Measurements from ENCODE around the gene NAALADL2.

The NAALADL2 gene

GRCh38 chr3:175619369-175619768, 760.2 kb downstream of the NAALADL2 start:
- no peak for DNase-seq

DNA sequence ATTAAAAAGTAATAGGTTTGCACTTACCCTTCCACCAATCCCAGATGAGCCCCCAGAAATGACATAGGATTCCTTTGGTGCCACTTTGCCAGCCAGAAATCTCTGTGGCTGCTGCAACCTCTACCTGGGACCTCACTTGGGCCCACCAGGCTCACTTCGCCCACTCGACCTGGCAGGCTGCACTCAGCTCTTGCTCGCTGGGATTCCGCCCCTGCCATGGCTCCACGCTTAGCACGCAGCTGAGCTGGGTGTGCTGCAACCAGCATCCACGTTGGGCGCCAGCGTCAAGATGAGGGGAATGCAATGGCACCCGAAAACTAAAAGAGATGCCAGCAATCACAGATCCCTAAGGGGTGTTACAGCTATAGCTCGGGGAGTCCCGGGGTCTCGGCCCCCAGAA, 761.0 kb downstream of the NAALADL2 start:
- DNase-seq: no peak

DNA sequence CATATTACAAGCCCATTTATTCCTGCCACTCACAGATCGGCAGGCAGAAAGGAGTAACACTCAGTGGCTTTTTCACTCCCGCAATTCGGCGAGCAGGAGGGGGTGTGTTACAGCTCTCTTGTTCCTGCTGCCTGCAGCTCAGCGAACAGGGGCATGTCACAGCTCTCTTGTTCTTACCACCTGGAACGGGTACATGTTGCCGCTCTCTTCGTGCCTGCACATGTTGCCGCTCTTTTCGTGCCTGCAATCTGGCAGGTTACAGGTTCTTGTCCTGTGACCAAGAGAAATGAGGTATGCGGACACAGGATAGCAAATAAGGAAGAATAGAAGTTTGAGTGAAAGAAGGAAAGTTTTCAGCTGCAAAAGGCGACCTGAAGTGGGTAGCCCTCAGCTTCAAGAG, 761.4 kb downstream of the NAALADL2 start:
- no peak for DNase-seq

- DNase-seq: no peak
Observed at GRCh38 chr3:175640958-175641357, 781.8 kb downstream of the NAALADL2 start.

DNA sequence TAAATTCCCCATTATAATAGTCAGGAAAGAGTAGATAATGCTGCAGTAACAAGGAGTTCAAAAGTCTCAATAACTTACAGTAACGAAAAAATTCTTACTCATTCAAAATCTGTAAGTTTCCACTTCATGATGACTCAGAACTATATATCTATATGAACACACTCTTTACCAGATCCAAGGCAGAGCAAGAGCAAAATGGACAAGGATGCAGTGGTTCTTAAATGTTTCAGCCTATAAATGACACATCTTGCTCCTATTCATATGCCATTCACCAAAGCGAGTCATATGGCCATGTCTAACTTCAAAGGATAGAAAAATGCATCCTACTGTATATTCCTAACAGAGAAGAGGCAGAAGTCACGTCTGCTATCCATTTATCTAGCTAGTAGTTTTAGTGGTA, 787.7 kb downstream of the NAALADL2 start:
- DNase-seq: no peak

GRCh38 chr3:175648899-175649298, 789.8 kb downstream of the NAALADL2 start:
- no peak for DNase-seq

- no peak for DNase-seq
Observed at GRCh38 chr3:175651716-175652115, 792.6 kb downstream of the NAALADL2 start.

DNA sequence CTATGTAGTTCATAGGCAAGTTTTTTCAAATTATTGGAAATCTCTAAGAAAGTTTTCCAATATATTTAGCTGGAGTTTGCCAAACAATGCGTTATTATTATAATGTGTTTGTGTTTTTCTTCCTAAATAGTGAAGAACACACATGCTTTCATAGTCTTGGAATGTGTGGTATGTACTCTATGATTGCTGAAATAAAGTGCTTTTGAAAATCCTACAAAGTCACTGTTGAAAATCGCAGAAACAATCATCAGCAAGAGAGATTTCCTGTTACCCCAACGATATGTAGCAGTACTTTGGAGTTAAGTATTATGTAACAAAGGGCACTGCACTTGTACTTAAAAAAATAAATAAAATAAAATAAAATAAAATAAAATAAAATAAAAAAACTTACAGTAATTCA, 796.2 kb downstream of the NAALADL2 start:
- DNase-seq: no peak

GRCh38 chr3:175656461-175656860, 797.3 kb downstream of the NAALADL2 start:
- no peak for DNase-seq

- DNase-seq: no peak
Observed at GRCh38 chr3:175659670-175660350, 800.7 kb downstream of the NAALADL2 start.

- no peak for DNase-seq
Observed at GRCh38 chr3:175662815-175663214, 803.7 kb downstream of the NAALADL2 start.

GRCh38 chr3:175664911-175665310, 805.8 kb downstream of the NAALADL2 start:
- DNase-seq: no peak

- no peak for DNase-seq
Observed at GRCh38 chr3:175668300-175668699, 809.2 kb downstream of the NAALADL2 start.

DNA sequence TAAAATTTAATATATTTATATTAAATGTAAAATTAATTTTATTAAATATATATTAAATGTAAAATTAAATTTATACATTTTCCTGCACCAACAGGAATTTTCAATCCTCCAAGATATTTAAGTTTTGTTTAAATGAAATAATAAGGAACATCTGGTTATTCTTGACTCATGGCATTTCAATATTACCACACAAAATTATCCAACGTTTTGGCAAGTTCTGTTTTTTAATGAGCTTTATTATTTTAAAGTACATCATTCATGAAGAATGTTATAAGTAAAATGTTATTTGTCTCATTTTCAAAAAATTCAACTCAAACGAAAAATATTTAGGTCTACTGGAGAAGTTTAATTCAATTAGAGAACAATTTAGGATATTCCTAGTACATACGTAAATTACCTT, 811.4 kb downstream of the NAALADL2 start:
- DNase-seq: no peak

- DNase-seq: no peak
Observed at GRCh38 chr3:175672119-175672689, 813.1 kb downstream of the NAALADL2 start.

- no peak for DNase-seq
Observed at GRCh38 chr3:175679568-175679967, 820.4 kb downstream of the NAALADL2 start.

DNA sequence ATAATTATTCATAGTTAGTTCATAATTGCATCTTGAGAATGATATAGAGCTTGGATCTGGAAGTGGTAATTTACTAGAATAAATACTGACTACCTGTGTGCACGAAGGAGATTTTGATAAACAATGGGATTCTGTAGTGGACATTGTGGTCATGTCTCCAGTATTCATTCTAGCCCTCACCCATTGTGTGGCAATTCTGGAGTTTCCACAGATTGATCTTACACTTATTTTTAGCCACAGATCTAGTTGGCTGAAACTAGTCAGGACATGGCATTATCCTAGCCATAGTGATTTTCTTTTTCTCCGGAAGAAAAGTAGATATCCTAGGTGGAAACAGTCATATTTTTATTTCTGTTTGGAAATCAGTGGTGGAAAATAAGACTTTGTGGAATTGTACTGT, 833.1 kb downstream of the NAALADL2 start:
- DNase-seq: no peak

GRCh38 chr3:175695251-175695650, 836.1 kb downstream of the NAALADL2 start:
- DNase-seq: no peak

DNA sequence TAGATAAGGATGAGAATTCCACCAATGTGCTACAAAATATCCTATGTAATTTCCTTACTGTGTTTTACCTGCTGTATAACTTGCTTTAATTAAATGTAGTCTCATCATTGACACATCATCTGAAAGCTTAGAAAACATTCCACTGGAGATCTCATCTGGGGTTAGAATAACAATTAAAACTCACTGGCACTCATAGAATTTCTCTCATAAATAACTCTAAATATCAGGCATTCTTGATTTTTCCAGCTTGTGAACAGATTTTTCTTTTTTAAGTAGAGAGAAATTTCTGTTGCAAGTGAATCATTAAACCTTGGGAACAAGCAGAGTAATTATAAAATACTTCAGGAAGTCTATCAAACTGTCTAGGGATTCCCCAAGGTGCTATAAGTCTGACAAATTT, 843.8 kb downstream of the NAALADL2 start:
- no peak for DNase-seq

DNA sequence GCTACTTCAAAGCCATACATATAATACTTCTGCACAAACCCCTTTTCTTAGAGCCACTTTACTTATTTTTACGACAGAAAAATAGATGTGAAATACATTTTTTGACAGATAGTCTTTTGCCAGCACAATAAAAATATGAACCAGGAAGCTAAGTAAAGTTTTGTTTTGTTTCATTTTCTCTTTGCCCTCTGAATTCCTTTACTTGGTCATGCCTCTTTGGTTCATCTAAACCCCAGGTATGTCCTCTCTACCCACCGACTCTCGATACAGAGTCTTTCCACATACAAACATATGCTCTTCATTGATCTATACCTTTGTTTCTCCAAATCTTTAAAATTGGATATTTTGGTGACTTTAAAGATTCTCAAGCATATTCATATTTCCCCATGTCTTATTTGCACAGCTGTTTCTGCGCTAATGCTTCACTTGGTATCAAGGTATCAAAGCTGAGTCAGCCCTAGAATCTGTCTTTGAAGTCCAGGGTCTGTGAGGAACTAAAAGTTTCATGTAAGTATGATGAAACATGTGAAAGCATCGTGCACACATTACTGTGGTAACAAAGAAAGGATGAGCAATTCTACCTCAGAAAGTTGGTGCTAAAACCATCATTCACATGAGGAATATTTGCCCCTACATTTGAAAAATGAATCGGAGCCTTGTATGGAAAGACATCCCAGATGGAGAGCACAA, 845.4 kb downstream of the NAALADL2 start:
- DNase-seq: no peak

DNA sequence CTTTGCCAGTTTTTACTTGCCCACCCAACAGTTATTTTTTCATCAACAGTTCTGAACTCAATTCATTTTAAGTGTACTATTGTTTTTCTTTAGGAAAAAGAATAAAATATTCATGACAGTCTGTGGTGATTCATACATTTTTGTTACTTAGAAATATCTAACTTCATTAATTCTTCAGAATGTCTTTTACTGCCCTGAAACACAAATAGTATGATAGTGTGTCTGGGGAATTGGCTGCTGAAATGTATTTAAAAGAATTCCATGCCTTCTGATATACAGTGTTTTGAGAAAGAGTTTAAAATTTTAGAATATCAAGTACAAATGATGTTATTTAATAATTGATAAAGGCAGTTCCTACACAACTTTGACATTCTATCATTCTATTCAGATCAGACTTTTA, 854.1 kb downstream of the NAALADL2 start:
- no peak for DNase-seq

DNA sequence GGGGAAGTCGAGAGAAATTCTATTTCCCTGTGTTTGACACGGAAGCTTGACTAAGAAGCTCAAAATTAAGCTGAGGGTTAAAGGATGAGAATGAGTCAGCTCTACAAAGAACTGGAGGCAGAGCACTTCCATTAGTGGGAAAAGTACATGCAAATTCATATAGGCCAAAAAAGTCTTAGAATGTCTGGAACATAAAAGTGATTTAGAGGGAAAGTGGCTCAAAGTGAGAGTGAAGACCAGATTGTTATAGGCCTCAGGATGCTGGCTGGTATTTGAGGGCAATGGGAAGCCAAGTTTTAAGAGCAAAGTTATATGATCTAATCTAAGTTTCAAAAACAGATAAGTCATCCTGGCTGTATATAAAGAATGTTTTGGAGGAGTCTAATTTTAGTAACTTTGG, 857.3 kb downstream of the NAALADL2 start:
- DNase-seq: no peak

- DNase-seq: no peak
Observed at GRCh38 chr3:175726228-175726627, 867.1 kb downstream of the NAALADL2 start.

DNA sequence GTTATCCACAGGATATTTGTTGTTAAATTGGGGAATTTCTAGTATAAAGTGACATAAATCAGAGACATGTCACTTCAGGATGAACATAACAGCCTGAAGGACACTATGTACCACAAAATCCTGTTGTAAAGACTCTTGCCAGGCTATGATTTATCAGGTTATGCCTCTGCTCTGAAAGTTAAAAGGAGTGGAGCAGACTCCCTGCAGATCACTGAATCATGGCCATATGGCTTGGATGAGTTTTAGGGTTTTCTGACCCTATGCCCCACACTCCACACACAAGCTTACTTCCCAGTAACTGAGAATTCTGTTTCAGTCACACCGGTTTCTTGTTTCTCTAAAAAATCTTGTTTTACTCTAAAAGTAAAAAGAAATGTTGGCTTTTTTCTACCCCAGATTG, 869.4 kb downstream of the NAALADL2 start:
- DNase-seq: no peak

GRCh38 chr3:175729466-175729865, 870.3 kb downstream of the NAALADL2 start:
- no peak for DNase-seq
